ENCODE measurements around the gene MPP1. TPM values are rescaled to one million over a fixed set of nuclear protein-coding genes. Genes with fewer than 3 reads are reported as not detected.
A peak's percentile ranks its signal among the peaks of the same experiment; 100 is the strongest.

The MPP1 gene
- total RNA-seq, 4 donors from 2014 or later, result 3.7 to 21.2 (median 13.2) TPM

GRCh38 chrX:154742613-154743012, 62.7 kb downstream of the MPP1 start:
- no peaks in the 10 kb centered on the region for H3K36me3 ChIP-seq
- no peaks in the 10 kb centered on the region for H3K27me3 ChIP-seq
- intact Hi-C loops (cut with DNase I), result no loop called here
- peaks cover 0 to 11% (median 7%) of the 10 kb centered on the region in 3 donors for H3K4me1 ChIP-seq
- no peak overlapping the region for H3K4me3 ChIP-seq
- no peaks in the 10 kb centered on the region for H3K9me3 ChIP-seq
- no peak overlapping the region for H3K27ac ChIP-seq
- no peak for DNase-seq
- TF ChIP-seq POLR2A (IDR thresholded peaks at IDR 0.05), result no peak
- TF ChIP-seq, protein P1, sequence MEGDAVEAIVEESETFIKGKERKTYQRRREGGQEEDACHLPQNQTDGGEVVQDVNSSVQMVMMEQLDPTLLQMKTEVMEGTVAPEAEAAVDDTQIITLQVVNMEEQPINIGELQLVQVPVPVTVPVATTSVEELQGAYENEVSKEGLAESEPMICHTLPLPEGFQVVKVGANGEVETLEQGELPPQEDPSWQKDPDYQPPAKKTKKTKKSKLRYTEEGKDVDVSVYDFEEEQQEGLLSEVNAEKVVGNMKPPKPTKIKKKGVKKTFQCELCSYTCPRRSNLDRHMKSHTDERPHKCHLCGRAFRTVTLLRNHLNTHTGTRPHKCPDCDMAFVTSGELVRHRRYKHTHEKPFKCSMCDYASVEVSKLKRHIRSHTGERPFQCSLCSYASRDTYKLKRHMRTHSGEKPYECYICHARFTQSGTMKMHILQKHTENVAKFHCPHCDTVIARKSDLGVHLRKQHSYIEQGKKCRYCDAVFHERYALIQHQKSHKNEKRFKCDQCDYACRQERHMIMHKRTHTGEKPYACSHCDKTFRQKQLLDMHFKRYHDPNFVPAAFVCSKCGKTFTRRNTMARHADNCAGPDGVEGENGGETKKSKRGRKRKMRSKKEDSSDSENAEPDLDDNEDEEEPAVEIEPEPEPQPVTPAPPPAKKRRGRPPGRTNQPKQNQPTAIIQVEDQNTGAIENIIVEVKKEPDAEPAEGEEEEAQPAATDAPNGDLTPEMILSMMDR (IDR thresholded peaks at IDR 0.05), result no peak

GRCh38 chrX:154739952-154740465, 65.3 kb downstream of the MPP1 start:
- H3K4me1 ChIP-seq, result peaks cover 0 to 37% (median 21%) of the 10 kb centered on the region in 3 donors
- no peak overlapping the region for H3K27ac ChIP-seq
- no peaks in the 10 kb centered on the region for H3K27me3 ChIP-seq
- no peak for DNase-seq
- intact Hi-C loops (cut with DNase I), result no loop called here
- no peak overlapping the region for H3K4me3 ChIP-seq
- WGBS, 2 donors, result 65 to 74% methylated on average over 2 of the region's 2 CpGs
- no peaks in the 10 kb centered on the region for H3K9me3 ChIP-seq
- no peaks in the 10 kb centered on the region for H3K36me3 ChIP-seq
- TF ChIP-seq, protein P1 (IDR thresholded peaks at IDR 0.05), result no peak
- no peak for TF ChIP-seq POLR2A (IDR thresholded peaks at IDR 0.05)

DNA sequence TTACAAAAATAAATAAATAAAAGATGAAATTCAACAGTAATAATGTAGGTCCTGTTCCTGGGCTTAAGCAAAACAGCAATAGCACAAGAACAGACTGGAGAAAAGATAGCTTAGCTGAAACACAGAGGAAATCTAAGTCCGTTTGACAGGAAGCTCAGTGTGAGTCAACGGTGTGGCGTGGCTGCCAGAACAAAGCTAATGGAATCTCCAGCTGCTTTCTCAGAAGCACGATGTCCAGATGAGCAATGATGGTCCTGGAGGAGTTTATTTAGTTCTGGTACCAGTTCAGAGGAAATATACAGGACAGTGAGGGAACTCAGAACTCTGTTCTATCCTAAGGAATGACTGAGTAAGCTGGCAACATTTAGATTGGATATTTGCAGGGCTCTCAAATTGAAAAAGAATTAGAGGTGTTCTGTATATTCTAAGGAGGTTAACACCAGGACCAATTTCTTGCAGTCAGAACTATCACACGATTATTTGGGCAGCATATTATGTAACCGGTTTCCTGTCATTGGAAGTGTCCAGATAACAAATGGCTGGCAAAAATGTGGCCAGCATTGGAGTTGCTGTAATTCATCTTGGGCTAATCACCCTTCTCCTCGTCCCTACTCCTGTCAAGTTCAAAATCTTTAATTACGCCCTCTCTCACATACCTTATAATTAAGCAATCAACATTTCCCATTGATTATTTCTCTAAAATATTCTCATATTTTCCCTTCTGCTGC, 67.1 kb downstream of the MPP1 start:
- Histone ChIP-seq H3K4me1 (peaks cover 0 to 56% (median 23%) of the 10 kb centered on the region in 3 donors), H3K27me3 (no peaks in the 10 kb centered on the region), H3K9me3 (no peaks in the 10 kb centered on the region), H3K36me3 (no peaks in the 10 kb centered on the region), H3K4me3 (no peak overlapping the region), H3K27ac (peak overlapping the region in 3 of 4 donors; percentile 66 to 84 (median 76))
- WGBS, 2 donors, result 15 to 34% methylated on average over 8 of the region's 8 CpGs
- intact Hi-C loops (cut with DNase I), result no loop called here
- TF ChIP-seq, protein P1 (IDR thresholded peaks at IDR 0.05), result no peak
- no peak for TF ChIP-seq POLR2A (IDR thresholded peaks at IDR 0.05)
- no peak for DNase-seq

GRCh38 chrX:154737136-154737535, 68.1 kb downstream of the MPP1 start:
- H3K4me1 ChIP-seq, result peaks cover 0 to 64% (median 29%) of the 10 kb centered on the region in 3 donors
- H3K4me3 ChIP-seq, result no peak overlapping the region
- H3K36me3 ChIP-seq, result no peaks in the 10 kb centered on the region
- no peaks in the 10 kb centered on the region for H3K27me3 ChIP-seq
- H3K27ac ChIP-seq, result peak overlapping the region; percentile 34 to 84 (median 72)
- DNase-seq, result no peak
- WGBS, 2 donors, result 85 to 87% methylated on average over 5 of the region's 5 CpGs
- H3K9me3 ChIP-seq, result no peaks in the 10 kb centered on the region
- intact Hi-C loops (cut with DNase I), result no loop called here
- no peak for TF ChIP-seq POLR2A (IDR thresholded peaks at IDR 0.05)
- TF ChIP-seq, protein P1 (IDR thresholded peaks at IDR 0.05), result no peak

DNA sequence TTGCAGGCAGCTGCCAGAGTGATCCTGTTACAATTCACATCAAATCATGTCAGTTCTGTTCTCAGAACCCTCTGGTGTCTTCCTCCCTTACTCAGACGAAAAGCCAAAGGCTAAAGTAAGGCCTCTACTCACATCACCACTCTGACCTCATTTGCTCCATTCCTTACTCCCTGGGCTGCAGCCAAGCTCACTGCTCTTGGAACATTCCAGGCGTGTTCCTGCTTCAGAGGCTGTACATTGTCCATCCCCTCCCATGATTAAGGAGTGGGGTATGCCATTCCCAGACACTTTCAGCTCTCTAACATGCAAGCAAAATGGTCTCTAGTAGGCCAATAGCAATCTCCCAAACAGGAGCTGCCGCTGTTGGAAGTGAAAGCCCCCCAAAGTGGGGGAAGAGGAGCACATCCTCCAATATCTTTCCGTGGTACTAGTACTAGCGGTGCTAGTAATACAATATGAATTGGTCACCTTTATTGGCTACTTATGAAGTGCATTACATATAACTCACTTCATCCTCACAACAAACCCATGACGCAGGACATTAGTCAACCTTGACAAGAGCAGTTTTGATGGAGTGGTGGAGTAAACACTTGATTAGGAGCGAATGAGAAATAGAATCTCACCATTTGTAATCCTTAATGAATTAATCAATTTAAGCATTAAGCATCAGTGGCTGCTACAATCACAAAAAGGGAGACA, 69.4 kb downstream of the MPP1 start:
- peak overlapping the region in 3 of 4 donors; percentile 66 to 84 (median 78) for H3K27ac ChIP-seq
- no peaks in the 10 kb centered on the region for H3K36me3 ChIP-seq
- TF ChIP-seq, protein P1 (IDR thresholded peaks at IDR 0.05), result no peak
- TF ChIP-seq POLR2A (IDR thresholded peaks at IDR 0.05), result no peak
- H3K9me3 ChIP-seq, result no peaks in the 10 kb centered on the region
- 47 to 74% methylated on average over 6 to 7 of the region's 7 CpGs for WGBS, 2 donors
- no peaks in the 10 kb centered on the region for H3K27me3 ChIP-seq
- H3K4me3 ChIP-seq, result no peak overlapping the region
- intact Hi-C loops (cut with DNase I), result no loop called here
- no peak for DNase-seq
- H3K4me1 ChIP-seq, result peaks cover 0 to 77% (median 38%) of the 10 kb centered on the region in 3 donors

Data from esophagus squamous epithelium (tissue), 5 donors.